HL-60 (cell line): Measurements from ENCODE around the gene CTIF.

ENCODE experiments used
- DNase-seq, 2 experiments: peaks; one replicate each; pipeline ENCODE4 v3.0.0-alpha.2; 2010 to 2020; ENCODE audit warnings: low read depth in 1 of 2, low spot score in 1 of 2
- H3K27ac ChIP-seq: fragments of 250-450 bp; sonication (Bioruptor Pico); replicated peaks from 2 replicates; pipeline ENCODE4 v1.5.1; 2020; ENCODE audit warnings: mild to moderate bottlenecking, moderate library complexity
- H3K27me3 ChIP-seq: fragments of 250-450 bp; sonication (Bioruptor Pico); 2 replicates; pipeline ENCODE4 v1.5.1; 2021; ENCODE audit warnings: mild to moderate bottlenecking, moderate library complexity; ENCODE audit not compliant: insufficient read depth, poor library complexity, severe bottlenecking
- H3K4me3 ChIP-seq: replicated peaks from 2 replicates; pipeline ENCODE4 v1.5.1; 2011; ENCODE audit warnings: mild to moderate bottlenecking, control low read depth, low read length; ENCODE audit not compliant: insufficient read depth
- GABPA ChIP-seq: IDR thresholded peaks from 2 replicates; pipeline ENCODE4 v1.6.1; 2012; ENCODE audit warnings: low read depth
- POLR2AphosphoS5 ChIP-seq: IDR thresholded peaks from 2 replicates; pipeline ENCODE4 v1.6.1; 2012; ENCODE audit warnings: low read depth
- REST ChIP-seq: IDR thresholded peaks from 2 replicates; pipeline ENCODE4 v1.6.1; 2012; ENCODE audit warnings: low read depth; ENCODE audit not compliant: insufficient replicate concordance
- SPI1 ChIP-seq: IDR thresholded peaks from 2 replicates; pipeline ENCODE4 v1.6.1; 2012; ENCODE audit warnings: low read depth, mild to moderate bottlenecking, borderline replicate concordance
- TF ChIP-seq, protein P1 (sequence below): IDR thresholded peaks from one replicate; pipeline ENCODE4 v1.5.1; 2011; ENCODE audit warnings: low read length, control low read depth, inconsistent platforms; ENCODE audit not compliant: insufficient read depth

The CTIF gene

DNA sequence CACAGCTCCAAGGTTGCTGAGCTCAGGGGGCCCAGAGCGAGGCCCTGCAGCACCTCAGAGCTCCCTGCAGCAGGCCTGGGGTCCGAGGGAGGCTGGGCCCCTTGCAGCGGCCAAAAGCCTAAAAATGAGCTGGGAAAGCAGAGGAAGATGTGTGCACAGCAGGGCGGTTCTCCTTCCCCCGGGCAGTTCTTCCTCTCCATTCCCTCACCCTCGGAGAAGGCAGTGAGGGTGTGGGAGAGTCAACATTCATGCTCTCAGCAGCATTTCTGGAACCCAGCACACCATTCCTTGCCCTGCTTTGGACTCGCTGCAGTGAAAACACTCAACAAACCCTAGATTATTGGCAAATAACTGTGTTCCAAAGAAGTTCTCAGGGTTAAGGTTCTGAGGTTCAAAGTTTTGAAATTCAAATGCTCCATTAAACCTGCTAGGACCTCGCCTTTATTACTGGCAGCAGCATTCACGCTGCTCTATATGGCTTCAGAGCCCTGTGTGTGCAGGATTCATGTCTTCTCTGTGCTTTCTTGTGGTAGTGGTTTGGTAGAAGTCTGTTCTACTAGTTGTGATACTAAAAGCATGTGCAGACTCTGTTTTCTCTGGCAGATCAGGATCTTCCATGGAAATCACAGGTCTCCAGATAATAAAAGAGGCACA lies 79.1 kb downstream of the CTIF start:
- Histone ChIP-seq H3K27ac (no peak overlapping the region), H3K27me3 (no peaks in the 10 kb centered on the region), H3K4me3 (no peak overlapping the region)
- TF ChIP-seq, protein P1, sequence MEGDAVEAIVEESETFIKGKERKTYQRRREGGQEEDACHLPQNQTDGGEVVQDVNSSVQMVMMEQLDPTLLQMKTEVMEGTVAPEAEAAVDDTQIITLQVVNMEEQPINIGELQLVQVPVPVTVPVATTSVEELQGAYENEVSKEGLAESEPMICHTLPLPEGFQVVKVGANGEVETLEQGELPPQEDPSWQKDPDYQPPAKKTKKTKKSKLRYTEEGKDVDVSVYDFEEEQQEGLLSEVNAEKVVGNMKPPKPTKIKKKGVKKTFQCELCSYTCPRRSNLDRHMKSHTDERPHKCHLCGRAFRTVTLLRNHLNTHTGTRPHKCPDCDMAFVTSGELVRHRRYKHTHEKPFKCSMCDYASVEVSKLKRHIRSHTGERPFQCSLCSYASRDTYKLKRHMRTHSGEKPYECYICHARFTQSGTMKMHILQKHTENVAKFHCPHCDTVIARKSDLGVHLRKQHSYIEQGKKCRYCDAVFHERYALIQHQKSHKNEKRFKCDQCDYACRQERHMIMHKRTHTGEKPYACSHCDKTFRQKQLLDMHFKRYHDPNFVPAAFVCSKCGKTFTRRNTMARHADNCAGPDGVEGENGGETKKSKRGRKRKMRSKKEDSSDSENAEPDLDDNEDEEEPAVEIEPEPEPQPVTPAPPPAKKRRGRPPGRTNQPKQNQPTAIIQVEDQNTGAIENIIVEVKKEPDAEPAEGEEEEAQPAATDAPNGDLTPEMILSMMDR = no peak
- no peak for TF ChIP-seq SPI1
- no peak for TF ChIP-seq REST
- TF ChIP-seq POLR2AphosphoS5 = no peak
- TF ChIP-seq GABPA = no peak
- no peak for DNase-seq

- DNase-seq = no peak
- Histone ChIP-seq H3K27me3 (no peaks in the 10 kb centered on the region), H3K4me3 (no peak overlapping the region), H3K27ac (no peak overlapping the region)
- no peak for TF ChIP-seq REST
Observed at GRCh38 chr18:48619016-48619415, 80.2 kb downstream of the CTIF start.

- Histone ChIP-seq H3K27ac (no peak overlapping the region), H3K27me3 (no peaks in the 10 kb centered on the region), H3K4me3 (no peak overlapping the region)
- DNase-seq = no peak
- TF ChIP-seq REST (no peak), GABPA (no peak), SPI1 (no peak)
Observed at GRCh38 chr18:48619501-48619900, 80.7 kb downstream of the CTIF start.

- DNase-seq = no peak
- TF ChIP-seq, protein P1 = no peak
- TF ChIP-seq POLR2AphosphoS5 = no peak
- TF ChIP-seq GABPA = no peak
- TF ChIP-seq REST = no peak
- no peaks in the 10 kb centered on the region for H3K27me3 ChIP-seq
- no peak overlapping the region for H3K4me3 ChIP-seq
- H3K27ac ChIP-seq = no peak overlapping the region
Observed at GRCh38 chr18:48620071-48620470, 81.2 kb downstream of the CTIF start.
